ENCODE data around the gene AMPD2.

The AMPD2 gene

DNA sequence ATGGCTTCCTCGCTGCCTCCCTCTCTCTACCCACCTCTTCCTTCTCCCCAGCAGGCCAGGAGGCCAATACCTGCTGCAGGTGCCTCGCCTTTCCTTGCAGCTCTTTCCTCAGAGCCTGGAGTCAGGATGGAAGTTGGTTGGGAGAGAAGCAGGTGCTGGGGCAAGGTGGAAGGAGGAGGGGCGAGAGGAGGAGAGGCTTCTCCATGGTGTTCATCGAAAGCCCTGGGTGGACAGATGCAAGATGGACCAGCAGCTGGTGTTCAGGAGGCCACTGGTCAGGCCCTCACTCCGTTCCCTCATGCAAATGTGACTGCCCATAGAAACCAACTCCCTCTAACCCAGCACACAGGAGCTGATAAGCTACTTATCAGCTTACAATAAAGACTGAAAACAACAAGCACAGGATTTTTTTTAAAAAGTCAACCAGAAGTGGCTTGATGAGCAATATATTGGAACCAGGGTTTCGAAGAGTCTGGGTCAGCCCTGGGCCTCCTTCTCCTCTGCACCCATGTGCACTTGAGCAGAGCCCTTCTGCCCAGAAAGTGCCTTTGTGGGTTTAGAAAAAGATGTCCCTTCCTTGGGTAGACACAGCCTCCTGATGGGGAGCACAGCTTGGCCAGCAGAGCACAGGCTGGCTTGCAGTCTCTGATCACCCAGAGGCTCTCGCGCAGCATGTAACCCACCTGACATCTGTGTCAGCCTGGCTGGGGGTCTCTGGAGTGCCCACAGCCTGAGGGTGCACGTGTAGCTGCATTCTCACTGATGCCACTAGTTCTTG is 19.6 kb downstream of the AMPD2 start:
- in situ Hi-C loops (cut with HindIII; ENCODE audit: low sequenced_read_pairs) = no loop called here
- no peak overlapping the region for H3K4me3 ChIP-seq (ENCODE audit: low read depth, low read length)
- TF ChIP-seq CTCF (IDR thresholded peaks at IDR 0.05; ENCODE audit: low read depth, low read length) = no peak
- no peak for DNase-seq (ENCODE audit: low read depth, low spot score)

DNA sequence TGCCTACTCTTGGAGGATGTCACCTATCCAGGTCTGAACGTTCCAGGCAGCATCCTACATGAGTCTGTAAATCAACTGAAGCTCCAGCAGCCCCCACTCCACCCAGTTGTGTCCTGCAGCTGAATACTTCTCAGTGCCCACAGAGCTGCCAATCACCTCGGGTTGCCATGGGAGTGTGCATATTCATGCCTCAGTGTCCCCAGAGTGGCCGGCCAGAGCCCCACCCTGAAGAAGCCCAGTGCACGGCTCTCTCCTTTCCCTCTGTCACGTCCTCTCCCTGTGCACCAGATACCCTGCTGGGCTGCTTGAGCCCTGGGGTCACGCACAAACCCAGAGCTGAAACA is 20.2 kb downstream of the AMPD2 start:
- in situ Hi-C loops (cut with HindIII; ENCODE audit: low sequenced_read_pairs) = loop anchor here (10.0 kb wide), 1 partner anchor 135 kb away; no protein-coding TSS in a partner anchor
- TF ChIP-seq CTCF (IDR thresholded peaks at IDR 0.05; ENCODE audit: low read depth, low read length) = no peak
- no peak overlapping the region for H3K4me3 ChIP-seq (ENCODE audit: low read depth, low read length)
- DNase-seq (ENCODE audit: low read depth, low spot score) = no peak

DNA sequence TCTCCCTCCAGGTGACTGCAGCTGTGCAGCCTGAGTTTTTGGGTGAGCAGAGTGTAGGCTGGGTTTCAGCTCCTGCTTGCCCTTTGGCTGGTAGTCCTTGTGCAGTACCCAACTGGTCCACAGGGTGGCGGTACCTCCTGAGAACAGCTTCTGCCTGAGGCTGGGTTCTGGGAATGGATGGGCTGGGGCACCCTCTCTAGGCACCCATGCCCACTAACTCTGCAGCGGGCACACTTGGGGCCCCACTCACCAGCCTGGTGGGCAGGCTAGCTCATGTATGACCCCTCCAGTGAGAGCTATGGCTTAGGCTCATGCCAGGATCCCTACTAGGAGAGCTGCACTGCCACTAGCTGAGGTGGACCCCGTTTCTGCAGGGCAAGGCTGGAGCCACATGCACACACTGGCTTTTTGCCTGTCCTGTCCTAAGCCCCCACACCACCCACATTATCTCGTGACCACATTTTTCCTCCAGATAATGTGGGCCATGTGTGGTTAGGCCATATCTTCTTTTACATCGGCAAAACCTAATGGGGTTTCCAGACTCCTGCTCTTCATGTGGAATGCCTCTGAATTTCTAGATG is 20.7 kb downstream of the AMPD2 start:
- in situ Hi-C loops (cut with HindIII; ENCODE audit: low sequenced_read_pairs) = loop anchor here (10.0 kb wide), 1 partner anchor 134 kb away; no protein-coding TSS in a partner anchor
- TF ChIP-seq CTCF (IDR thresholded peaks at IDR 0.05; ENCODE audit: low read depth, low read length) = peak; percentile 98
- H3K4me3 ChIP-seq (ENCODE audit: low read depth, low read length) = no peak overlapping the region
- peak; percentile 57 for DNase-seq (ENCODE audit: low read depth, low spot score)

DNA sequence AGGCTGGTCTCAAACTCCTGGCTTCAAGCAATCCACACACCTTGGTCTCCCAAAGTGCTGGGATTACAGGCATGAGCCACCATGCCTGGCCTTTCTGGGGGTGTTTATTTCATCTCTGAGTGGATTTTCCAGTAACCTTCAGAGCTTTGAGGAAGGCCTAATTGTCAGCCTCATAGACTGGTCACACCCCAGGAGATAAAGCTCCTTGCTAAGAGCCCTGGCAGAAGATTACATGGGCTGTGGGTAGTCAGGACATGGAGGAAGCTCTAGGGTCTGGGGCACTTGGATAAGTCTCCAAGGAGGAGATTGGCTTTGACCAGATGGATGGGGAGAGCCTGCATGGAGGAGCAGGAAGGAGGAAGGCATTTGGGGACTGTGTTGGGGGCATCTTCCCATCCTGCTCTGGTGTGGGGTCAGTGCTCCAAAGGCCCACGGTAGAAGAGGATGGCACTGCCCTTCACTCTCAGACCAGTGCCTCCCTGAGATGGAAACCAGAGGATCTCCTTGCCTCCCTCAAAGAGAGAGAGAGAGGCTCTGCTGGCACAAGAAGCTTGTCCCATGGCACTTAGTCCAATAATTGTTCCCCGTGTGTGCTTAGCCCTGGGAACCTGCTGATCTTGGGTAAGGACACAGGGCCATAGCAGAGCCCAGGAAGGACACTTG is 21.6 kb downstream of the AMPD2 start:
- no peak for TF ChIP-seq CTCF (IDR thresholded peaks at IDR 0.05; ENCODE audit: low read depth, low read length)
- in situ Hi-C loops (cut with HindIII; ENCODE audit: low sequenced_read_pairs) = loop anchor here (10.0 kb wide), 1 partner anchor 134 kb away; no protein-coding TSS in a partner anchor
- DNase-seq (ENCODE audit: low read depth, low spot score) = no peak

GRCh38 chr1:109641861-109642260 is 22.2 kb downstream of the AMPD2 start:
- no peak for DNase-seq (ENCODE audit: low read depth, low spot score)
- no peak for TF ChIP-seq CTCF (IDR thresholded peaks at IDR 0.05; ENCODE audit: low read depth, low read length)
- no peak overlapping the region for H3K4me3 ChIP-seq (ENCODE audit: low read depth, low read length)
- in situ Hi-C loops (cut with HindIII; ENCODE audit: low sequenced_read_pairs) = loop anchor here (10.0 kb wide), 1 partner anchor 133 kb away; no protein-coding TSS in a partner anchor

More for the DNA sequence above, 21.6 kb downstream of the AMPD2 start:
- no peak overlapping the region for H3K4me3 ChIP-seq (ENCODE audit: low read depth, low read length)

DNA sequence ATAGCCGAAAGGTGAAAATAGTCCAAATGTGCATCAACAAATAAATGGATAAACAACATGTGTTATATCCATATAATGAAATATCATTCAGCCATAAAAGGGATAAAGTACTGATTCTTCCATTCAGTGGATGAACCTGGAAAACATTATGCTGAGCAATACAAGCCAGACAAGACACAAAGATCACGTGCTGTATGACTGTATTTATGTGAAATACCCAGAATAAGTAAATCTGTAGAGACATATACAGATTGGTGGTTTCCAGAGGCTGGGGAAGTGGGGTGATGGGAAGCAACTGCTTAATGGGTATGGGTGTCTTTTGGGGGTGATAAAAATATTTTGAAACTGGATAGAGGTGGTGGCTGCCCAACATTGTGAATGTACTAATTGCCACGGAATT is 23.0 kb downstream of the AMPD2 start:
- no peak for DNase-seq (ENCODE audit: low read depth, low spot score)
- no peak for TF ChIP-seq CTCF (IDR thresholded peaks at IDR 0.05; ENCODE audit: low read depth, low read length)
- in situ Hi-C loops (cut with HindIII; ENCODE audit: low sequenced_read_pairs) = loop anchor here (10.0 kb wide), 1 partner anchor 132 kb away; no protein-coding TSS in a partner anchor
- no peak overlapping the region for H3K4me3 ChIP-seq (ENCODE audit: low read depth, low read length)
